ENCODE measurements around the gene ARID1A.
"Not testable (repeated sequence)": the region's sequence is repeated elsewhere in the genome, so short reads cannot be mapped to it uniquely, and the experiment has no call there.

Gene ARID1A

GRCh38 chr1:26697978-26698849 lies 2.4 kb downstream of the ARID1A start:
- DNase-seq = peak; percentile 97

- no peak for DNase-seq
Observed at GRCh38 chr1:26700711-26701110, 4.9 kb downstream of the ARID1A start.

- no peak for DNase-seq
Observed at GRCh38 chr1:26701266-26701994, 5.6 kb downstream of the ARID1A start.

- DNase-seq = no peak
Observed at GRCh38 chr1:26701995-26702679, 6.3 kb downstream of the ARID1A start.

GRCh38 chr1:26702680-26703038 lies 6.8 kb downstream of the ARID1A start:
- no peak for DNase-seq

GRCh38 chr1:26703478-26703877 lies 7.7 kb downstream of the ARID1A start:
- peak; percentile 40 for DNase-seq

- DNase-seq = no peak
Observed at GRCh38 chr1:26704629-26705028, 8.8 kb downstream of the ARID1A start.

GRCh38 chr1:26705227-26705626 lies 9.4 kb downstream of the ARID1A start:
- DNase-seq = not testable (repeated sequence)

- DNase-seq = peak; percentile 86
Observed at GRCh38 chr1:26705788-26706311, 10.0 kb downstream of the ARID1A start.

- DNase-seq = no peak
Observed at GRCh38 chr1:26706315-26706714, 10.5 kb downstream of the ARID1A start.

- no peak for DNase-seq
Observed at GRCh38 chr1:26710811-26711210, 15.0 kb downstream of the ARID1A start.

- no peak for DNase-seq
Observed at GRCh38 chr1:26711777-26712176, 16.0 kb downstream of the ARID1A start.

- no peak for DNase-seq
Observed at GRCh38 chr1:26717017-26717491, 21.2 kb downstream of the ARID1A start.

GRCh38 chr1:26719205-26719604 lies 23.4 kb downstream of the ARID1A start:
- no peak for DNase-seq

GRCh38 chr1:26721669-26722355 lies 26.0 kb downstream of the ARID1A start:
- no peak for DNase-seq

GRCh38 chr1:26723013-26723991 lies 27.5 kb downstream of the ARID1A start:
- DNase-seq = peak; percentile 99

GRCh38 chr1:26724118-26724517 lies 28.3 kb downstream of the ARID1A start:
- no peak for DNase-seq

GRCh38 chr1:26724926-26725325 lies 29.1 kb downstream of the ARID1A start:
- DNase-seq = no peak

- DNase-seq = not testable (repeated sequence)
Observed at GRCh38 chr1:26725904-26726303, 30.1 kb downstream of the ARID1A start.

GRCh38 chr1:26726784-26727183 lies 31.0 kb downstream of the ARID1A start:
- no peak for DNase-seq

GRCh38 chr1:26727476-26727875 lies 31.7 kb downstream of the ARID1A start:
- no peak for DNase-seq
